Measurements from ENCODE around the gene NGDN.
A peak's percentile ranks its signal among the peaks of the same experiment; 100 is the strongest.

NGDN gene

DNA sequence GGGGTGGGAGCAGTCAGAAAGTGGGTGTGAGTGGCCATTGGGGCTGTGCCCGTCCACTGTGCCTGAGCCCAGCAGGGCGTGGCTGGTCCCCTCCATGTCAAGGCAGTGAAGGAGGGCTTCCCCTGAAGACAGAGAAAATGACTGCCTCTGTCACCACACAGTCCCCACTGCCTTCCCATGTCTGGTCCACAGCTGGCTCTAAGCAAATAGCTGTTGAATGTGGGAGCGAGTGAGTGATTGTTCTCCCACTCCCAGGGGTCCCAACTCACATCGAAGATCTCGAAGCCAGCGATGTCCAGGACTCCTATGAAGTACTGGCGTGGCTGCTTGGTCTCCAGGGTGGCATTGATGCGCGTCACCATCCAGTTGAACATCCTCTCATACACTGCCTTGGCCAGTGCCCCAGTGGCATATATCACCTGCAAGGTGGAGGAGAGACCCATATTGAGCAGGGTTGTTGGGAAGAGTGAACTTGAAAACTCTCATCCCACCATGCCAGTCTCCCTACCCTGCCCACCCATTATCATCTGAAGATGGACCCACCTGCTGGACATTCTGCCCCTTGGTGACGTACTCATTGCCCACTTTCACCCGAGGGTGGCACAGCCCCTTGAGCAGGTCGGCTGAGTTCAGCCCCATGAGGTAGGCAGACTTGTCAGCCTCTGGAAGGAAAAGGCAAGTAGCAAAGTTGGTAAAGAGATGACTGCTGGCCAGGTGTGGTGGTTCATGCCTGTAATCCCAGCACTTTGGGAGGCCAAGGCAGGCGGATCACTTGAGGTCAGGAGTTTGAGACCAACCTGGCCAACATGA, 40.6 kb upstream of the NGDN start:
- TF ChIP-seq, protein P1, sequence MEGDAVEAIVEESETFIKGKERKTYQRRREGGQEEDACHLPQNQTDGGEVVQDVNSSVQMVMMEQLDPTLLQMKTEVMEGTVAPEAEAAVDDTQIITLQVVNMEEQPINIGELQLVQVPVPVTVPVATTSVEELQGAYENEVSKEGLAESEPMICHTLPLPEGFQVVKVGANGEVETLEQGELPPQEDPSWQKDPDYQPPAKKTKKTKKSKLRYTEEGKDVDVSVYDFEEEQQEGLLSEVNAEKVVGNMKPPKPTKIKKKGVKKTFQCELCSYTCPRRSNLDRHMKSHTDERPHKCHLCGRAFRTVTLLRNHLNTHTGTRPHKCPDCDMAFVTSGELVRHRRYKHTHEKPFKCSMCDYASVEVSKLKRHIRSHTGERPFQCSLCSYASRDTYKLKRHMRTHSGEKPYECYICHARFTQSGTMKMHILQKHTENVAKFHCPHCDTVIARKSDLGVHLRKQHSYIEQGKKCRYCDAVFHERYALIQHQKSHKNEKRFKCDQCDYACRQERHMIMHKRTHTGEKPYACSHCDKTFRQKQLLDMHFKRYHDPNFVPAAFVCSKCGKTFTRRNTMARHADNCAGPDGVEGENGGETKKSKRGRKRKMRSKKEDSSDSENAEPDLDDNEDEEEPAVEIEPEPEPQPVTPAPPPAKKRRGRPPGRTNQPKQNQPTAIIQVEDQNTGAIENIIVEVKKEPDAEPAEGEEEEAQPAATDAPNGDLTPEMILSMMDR (IDR thresholded peaks at IDR 0.05; ENCODE audit: poor library complexity, severe bottlenecking): no peak
- Histone ChIP-seq H3K27me3 (ENCODE audit: insufficient read depth, poor library complexity, severe bottlenecking) (no peaks in the 10 kb centered on the region), H3K27ac (ENCODE audit: poor library complexity, severe bottlenecking) (no peak overlapping the region), H3K36me3 (ENCODE audit: low read depth) (no peaks in the 10 kb centered on the region), H3K4me1 (ENCODE audit: insufficient read depth, poor library complexity, severe bottlenecking) (no peaks in the 10 kb centered on the region), H3K4me3 (ENCODE audit: severe bottlenecking) (no peak overlapping the region), H3K9me3 (ENCODE audit: severe bottlenecking) (no peaks in the 10 kb centered on the region)
- DNase-seq (ENCODE audit: low spot score) (peak; percentile 54), ATAC-seq (ENCODE audit: low read depth) (no peak; the same call in 2 of the 3 replicates)

DNA sequence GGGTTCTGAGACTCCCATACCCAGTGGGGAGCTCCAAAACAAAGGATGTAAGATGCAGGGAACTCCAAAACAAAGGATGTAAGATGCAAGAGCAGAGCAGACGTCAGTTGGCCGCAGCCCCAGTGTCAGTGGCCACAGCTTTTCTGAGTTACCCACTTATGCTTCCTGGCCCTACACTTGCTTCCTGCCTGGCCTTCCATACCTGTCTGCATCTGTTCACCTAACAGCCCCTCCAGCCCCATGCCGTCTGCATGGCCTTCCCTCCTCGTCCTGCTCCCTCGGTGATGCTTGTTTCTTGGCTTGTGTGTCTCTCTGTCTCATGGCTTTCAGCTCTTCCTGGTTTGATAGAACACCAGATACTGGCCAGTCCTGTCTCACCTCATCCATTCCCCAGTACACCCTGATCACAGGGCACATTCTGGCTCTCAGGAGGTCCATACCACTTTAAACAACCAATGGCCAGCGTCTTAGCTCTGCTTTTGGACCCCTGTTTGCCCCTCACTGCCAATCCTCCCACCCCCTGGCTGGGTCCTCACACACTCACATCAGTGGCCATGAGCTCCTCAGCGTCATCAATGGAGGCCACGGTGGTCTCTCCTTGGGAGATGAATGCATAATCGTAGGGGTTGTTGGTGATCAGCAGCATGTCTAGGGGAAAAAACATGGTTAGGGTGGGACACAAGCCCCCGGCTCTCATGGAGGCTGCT, 39.3 kb upstream of the NGDN start:
- Histone ChIP-seq H3K4me1 (ENCODE audit: insufficient read depth, poor library complexity, severe bottlenecking) (no peaks in the 10 kb centered on the region), H3K36me3 (ENCODE audit: low read depth) (no peaks in the 10 kb centered on the region), H3K4me3 (ENCODE audit: severe bottlenecking) (no peak overlapping the region), H3K9me3 (ENCODE audit: severe bottlenecking) (no peaks in the 10 kb centered on the region), H3K27ac (ENCODE audit: poor library complexity, severe bottlenecking) (no peak overlapping the region), H3K27me3 (ENCODE audit: insufficient read depth, poor library complexity, severe bottlenecking) (no peaks in the 10 kb centered on the region)
- TF ChIP-seq, protein P1 (IDR thresholded peaks at IDR 0.05; ENCODE audit: poor library complexity, severe bottlenecking): no peak
- ATAC-seq (ENCODE audit: low read depth): no peak
- DNase-seq (ENCODE audit: low spot score): peak; percentile 51

DNA sequence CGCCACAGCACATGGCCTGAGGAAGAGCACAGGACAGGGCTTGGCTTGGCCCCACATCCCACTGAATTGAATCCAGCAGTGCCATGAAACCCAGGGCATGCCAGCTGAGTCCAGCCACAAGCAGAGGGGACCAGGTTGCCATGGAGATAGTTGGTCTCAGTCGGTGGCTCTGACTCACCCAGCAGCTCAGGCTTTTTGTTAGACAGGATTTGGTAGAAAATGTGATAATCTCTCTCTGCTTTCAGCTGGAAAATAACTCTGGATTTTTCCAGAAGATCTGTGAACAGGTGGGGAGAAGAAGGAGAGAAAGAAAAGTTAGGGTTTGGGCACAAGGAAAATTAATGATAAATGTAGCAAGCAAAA, 38.8 kb upstream of the NGDN start:
- H3K27me3 ChIP-seq (ENCODE audit: insufficient read depth, poor library complexity, severe bottlenecking): no peaks in the 10 kb centered on the region
- no peaks in the 10 kb centered on the region for H3K36me3 ChIP-seq (ENCODE audit: low read depth)
- no peak overlapping the region for H3K27ac ChIP-seq (ENCODE audit: poor library complexity, severe bottlenecking)
- H3K4me1 ChIP-seq (ENCODE audit: insufficient read depth, poor library complexity, severe bottlenecking): no peaks in the 10 kb centered on the region
- DNase-seq (ENCODE audit: low spot score) (no peak), ATAC-seq (ENCODE audit: low read depth) (no peak)
- TF ChIP-seq, protein P1 (IDR thresholded peaks at IDR 0.05; ENCODE audit: poor library complexity, severe bottlenecking): no peak
- no peaks in the 10 kb centered on the region for H3K9me3 ChIP-seq (ENCODE audit: severe bottlenecking)
- no peak overlapping the region for H3K4me3 ChIP-seq (ENCODE audit: severe bottlenecking)

DNA sequence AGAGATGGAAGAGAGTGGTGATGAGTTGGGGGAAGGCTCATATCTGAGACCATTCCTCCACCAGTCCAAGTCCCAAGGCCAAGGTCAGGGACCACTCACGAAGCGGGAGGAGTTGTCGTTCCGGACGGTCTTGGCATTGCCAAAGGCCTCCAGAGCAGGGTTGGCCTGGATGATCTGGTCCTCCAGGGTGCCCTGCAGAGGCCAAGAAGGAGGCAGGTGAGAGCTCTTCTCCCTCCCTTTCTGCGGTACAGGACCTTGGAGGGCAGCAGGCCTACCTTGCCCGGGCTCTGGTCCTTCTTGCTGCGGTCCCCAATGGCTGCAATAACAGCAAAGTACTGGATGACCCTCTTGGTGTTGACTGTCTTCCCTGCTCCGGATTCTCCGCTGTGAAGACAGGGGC, 38.0 kb upstream of the NGDN start:
- H3K27ac ChIP-seq (ENCODE audit: poor library complexity, severe bottlenecking): no peak overlapping the region
- H3K36me3 ChIP-seq (ENCODE audit: low read depth): no peaks in the 10 kb centered on the region
- TF ChIP-seq, protein P1 (IDR thresholded peaks at IDR 0.05; ENCODE audit: poor library complexity, severe bottlenecking): no peak
- H3K27me3 ChIP-seq (ENCODE audit: insufficient read depth, poor library complexity, severe bottlenecking): no peaks in the 10 kb centered on the region
- DNase-seq (ENCODE audit: low spot score): peak; percentile 53
- H3K4me3 ChIP-seq (ENCODE audit: severe bottlenecking): no peak overlapping the region
- no peaks in the 10 kb centered on the region for H3K9me3 ChIP-seq (ENCODE audit: severe bottlenecking)
- ATAC-seq (ENCODE audit: low read depth): no peak
- no peaks in the 10 kb centered on the region for H3K4me1 ChIP-seq (ENCODE audit: insufficient read depth, poor library complexity, severe bottlenecking)

Data from RWPE2 (cell line).